Stimulated activated CD4-positive, alpha-beta T cell treated with anti-CD3 and anti-CD28 coated beads, TNF-alpha, amount 100 ng/mL, for 1 hour (primary cell): Measurements from ENCODE around the gene MECP2.
"Not testable (repeated sequence)": the region's sequence is repeated elsewhere in the genome, so short reads cannot be mapped to it uniquely, and the experiment has no call there.

Source experiments
- DNase-seq, 3 donors: peaks; one replicate each; pipeline ENCODE4 v3.0.0-alpha.2; 2020; ENCODE audit warnings: low read depth in 3 of 3, low spot score in 1 of 3

Gene MECP2

GRCh38 chrX:153999359-154000037 lies 98.0 kb downstream of the MECP2 start:
- DNase-seq, result no peak

- no peak for DNase-seq
These were observed 102.0 kb downstream of the MECP2 start for GRCh38 chrX:153995504-153995903.

- not testable (repeated sequence) for DNase-seq
These were observed 103.1 kb downstream of the MECP2 start for GRCh38 chrX:153994398-153994797.

- DNase-seq, result no peak
These were observed 103.5 kb downstream of the MECP2 start for GRCh38 chrX:153993978-153994377.

- no peak for DNase-seq
These were observed 104.4 kb downstream of the MECP2 start for GRCh38 chrX:153993079-153993478.

- DNase-seq, result no peak
These were observed 105.3 kb downstream of the MECP2 start for GRCh38 chrX:153992180-153992579.

GRCh38 chrX:153991013-153991580 lies 106.4 kb downstream of the MECP2 start:
- no peak for DNase-seq

- no peak for DNase-seq
These were observed 107.4 kb downstream of the MECP2 start for GRCh38 chrX:153989973-153990655.

GRCh38 chrX:153988493-153988892 lies 109.0 kb downstream of the MECP2 start:
- no peak for DNase-seq

- DNase-seq, result no peak
These were observed 113.0 kb downstream of the MECP2 start for GRCh38 chrX:153984351-153985178.

- no peak for DNase-seq
These were observed 114.2 kb downstream of the MECP2 start for GRCh38 chrX:153983321-153983801.

- DNase-seq, result peak in 1 of 3 donors; percentile 35
These were observed 115.6 kb downstream of the MECP2 start for GRCh38 chrX:153981771-153982533.

GRCh38 chrX:153981231-153981630 lies 116.3 kb downstream of the MECP2 start:
- no peak for DNase-seq

- DNase-seq, result not testable (repeated sequence)
These were observed 117.1 kb downstream of the MECP2 start for GRCh38 chrX:153980394-153980793.

- no peak for DNase-seq
These were observed 122.7 kb downstream of the MECP2 start for GRCh38 chrX:153974726-153975286.

- no peak for DNase-seq
These were observed 123.4 kb downstream of the MECP2 start for GRCh38 chrX:153974003-153974725.

GRCh38 chrX:153973127-153974002 lies 124.2 kb downstream of the MECP2 start:
- no peak for DNase-seq

GRCh38 chrX:153972368-153973126 lies 125.0 kb downstream of the MECP2 start, which contains the start of gene TMEM187:
TMEM187 (plus strand) TSS chrX:153972754; CDS start chrX:153982063, 9,309 bp downstream.
- DNase-seq, result peak; percentile 62 to 74 (median 73)
